IPS DF 6.9 (cell line): ENCODE results near the gene TSNAX.
"Not testable (repeated sequence)": the region's sequence is repeated elsewhere in the genome, so short reads cannot be mapped to it uniquely, and the experiment has no call there.

Source experiments
- DNase-seq: peaks from one replicate; pipeline ENCODE4 v3.0.0-alpha.2; 2013; ENCODE audit warnings: low read depth, low spot score
- H3K27ac ChIP-seq: one replicate; pipeline ENCODE4 v1.5.1; 2013; ENCODE audit warnings: low read length, control low read depth
- H3K27me3 ChIP-seq: 2 replicates; pipeline ENCODE4 v1.6.1; 2013; ENCODE audit warnings: mild to moderate bottlenecking, low read length; ENCODE audit not compliant: control insufficient read depth, insufficient read depth
- H3K36me3 ChIP-seq: 2 replicates; pipeline ENCODE4 v1.6.1; 2013; ENCODE audit warnings: low read length; ENCODE audit not compliant: control insufficient read depth, insufficient read depth
- H3K4me1 ChIP-seq: 2 replicates; pipeline ENCODE4 v1.6.1; 2013; ENCODE audit warnings: low read length; ENCODE audit not compliant: control insufficient read depth, insufficient read depth
- H3K4me3 ChIP-seq: 2 replicates; pipeline ENCODE4 v1.5.1; 2013; ENCODE audit warnings: mild to moderate bottlenecking, low read length
- H3K9me3 ChIP-seq: 2 replicates; pipeline ENCODE4 v1.6.1; 2013; ENCODE audit warnings: low read length, inconsistent platforms; ENCODE audit not compliant: control insufficient read depth, insufficient read depth
- WGBS: extraction: QIAGEN DNeasy Blood & Tissue Kit; methylation state at CpG from one replicate; pipeline ENCODE4 v1.1.7; 2013; ENCODE audit warnings: mixed read lengths, missing lambda C conversion rate; ENCODE audit not compliant: insufficient read length, insufficient coverage; 5-methylcytosine and 5-hydroxymethylcytosine counted together

The TSNAX gene

DNA sequence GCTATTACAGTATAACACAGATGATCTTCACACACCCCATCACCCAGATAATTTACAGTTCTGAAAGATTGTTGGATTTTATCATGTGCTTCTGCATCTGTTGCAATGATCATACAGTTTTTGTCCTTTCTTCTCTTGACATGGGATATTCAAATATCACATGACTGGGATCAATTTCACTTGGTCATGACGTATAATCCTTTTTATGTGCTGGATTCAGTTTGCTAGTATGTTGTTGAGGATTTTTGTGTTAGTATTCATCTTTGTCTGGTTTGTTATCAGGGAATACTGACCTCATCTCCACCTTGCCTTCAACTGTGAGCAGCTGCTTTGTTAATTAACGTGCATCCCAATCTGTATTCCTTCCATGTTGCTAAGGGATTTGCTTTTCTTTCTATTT lies 53.4 kb downstream of the TSNAX start:
- H3K36me3 ChIP-seq, result no peaks in the 10 kb centered on the region
- WGBS, result no CpG with 5 or more reads among the region's 2 CpGs
- no peaks in the 10 kb centered on the region for H3K9me3 ChIP-seq
- DNase-seq, result no peak
- H3K27ac ChIP-seq, result no peak overlapping the region
- no peaks in the 10 kb centered on the region for H3K27me3 ChIP-seq
- no peaks in the 10 kb centered on the region for H3K4me1 ChIP-seq
- no peak overlapping the region for H3K4me3 ChIP-seq

DNA sequence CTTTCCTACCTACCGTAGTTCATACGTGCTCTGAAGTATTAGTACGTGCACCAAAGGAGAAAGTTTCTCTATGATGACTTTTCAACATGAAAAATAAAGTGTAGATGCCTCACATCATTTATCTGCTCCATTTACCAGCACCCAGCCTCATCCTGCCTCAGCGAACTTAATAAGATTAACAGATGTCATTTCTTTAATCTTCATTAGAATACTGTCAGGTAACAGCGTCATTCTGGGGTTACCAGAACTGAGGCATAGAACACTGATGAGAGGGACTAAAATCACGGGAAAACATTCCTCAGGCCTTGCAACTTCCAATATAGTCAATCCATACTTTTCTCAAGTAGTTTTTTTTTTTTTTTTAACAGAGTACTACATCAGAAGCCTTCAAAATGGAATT lies 54.9 kb downstream of the TSNAX start:
- H3K27me3 ChIP-seq, result no peaks in the 10 kb centered on the region
- no peaks in the 10 kb centered on the region for H3K9me3 ChIP-seq
- no peak for DNase-seq
- no CpG with 5 or more reads among the region's 6 CpGs for WGBS
- H3K36me3 ChIP-seq, result no peaks in the 10 kb centered on the region
- no peaks in the 10 kb centered on the region for H3K4me1 ChIP-seq
- no peak overlapping the region for H3K4me3 ChIP-seq
- no peak overlapping the region for H3K27ac ChIP-seq

DNA sequence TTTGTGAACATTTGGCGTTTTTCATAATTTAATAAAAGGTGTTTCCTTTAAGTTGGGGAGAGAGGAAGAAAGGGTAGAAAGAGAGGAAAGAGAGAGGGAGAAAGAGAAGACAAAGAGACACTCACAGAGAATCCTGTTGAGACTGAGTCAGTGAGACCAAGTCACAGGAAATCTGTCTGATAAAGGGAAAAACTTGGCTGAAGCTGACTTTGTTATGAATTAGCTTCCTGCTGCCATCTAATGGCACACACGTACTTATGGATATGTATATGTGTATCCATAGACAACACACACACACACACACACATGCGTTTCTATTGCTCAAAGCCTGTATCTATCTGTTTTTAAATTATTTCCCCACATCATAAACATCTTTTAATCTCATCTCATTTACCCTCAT lies 55.6 kb downstream of the TSNAX start:
- Histone ChIP-seq H3K9me3 (no peaks in the 10 kb centered on the region), H3K27ac (no peak overlapping the region), H3K4me3 (no peak overlapping the region), H3K27me3 (no peaks in the 10 kb centered on the region), H3K36me3 (no peaks in the 10 kb centered on the region), H3K4me1 (no peaks in the 10 kb centered on the region)
- DNase-seq, result no peak
- WGBS, result 100% methylated on average over 2 of the region's 3 CpGs

DNA sequence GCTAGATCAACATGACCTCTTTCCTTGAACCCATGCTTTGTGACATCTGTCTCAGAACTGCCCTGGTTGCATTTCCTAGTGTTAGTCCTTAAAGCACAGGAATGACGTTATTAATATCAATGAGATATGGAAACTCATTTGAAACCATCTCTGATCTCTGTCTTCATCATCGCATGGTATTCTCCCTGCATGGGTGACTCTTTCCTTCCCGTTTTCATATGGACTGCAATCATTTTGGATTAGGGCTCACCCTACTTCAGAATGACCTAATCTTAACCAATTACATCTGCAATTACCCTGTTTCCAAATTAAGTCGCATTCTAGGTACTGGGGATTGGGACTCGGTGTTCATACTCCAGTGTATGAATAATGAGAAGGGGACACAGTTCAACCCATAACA lies 56.5 kb downstream of the TSNAX start:
- DNase-seq, result no peak
- WGBS, result no CpG with 5 or more reads among the region's 5 CpGs
- no peak overlapping the region for H3K4me3 ChIP-seq

DNA sequence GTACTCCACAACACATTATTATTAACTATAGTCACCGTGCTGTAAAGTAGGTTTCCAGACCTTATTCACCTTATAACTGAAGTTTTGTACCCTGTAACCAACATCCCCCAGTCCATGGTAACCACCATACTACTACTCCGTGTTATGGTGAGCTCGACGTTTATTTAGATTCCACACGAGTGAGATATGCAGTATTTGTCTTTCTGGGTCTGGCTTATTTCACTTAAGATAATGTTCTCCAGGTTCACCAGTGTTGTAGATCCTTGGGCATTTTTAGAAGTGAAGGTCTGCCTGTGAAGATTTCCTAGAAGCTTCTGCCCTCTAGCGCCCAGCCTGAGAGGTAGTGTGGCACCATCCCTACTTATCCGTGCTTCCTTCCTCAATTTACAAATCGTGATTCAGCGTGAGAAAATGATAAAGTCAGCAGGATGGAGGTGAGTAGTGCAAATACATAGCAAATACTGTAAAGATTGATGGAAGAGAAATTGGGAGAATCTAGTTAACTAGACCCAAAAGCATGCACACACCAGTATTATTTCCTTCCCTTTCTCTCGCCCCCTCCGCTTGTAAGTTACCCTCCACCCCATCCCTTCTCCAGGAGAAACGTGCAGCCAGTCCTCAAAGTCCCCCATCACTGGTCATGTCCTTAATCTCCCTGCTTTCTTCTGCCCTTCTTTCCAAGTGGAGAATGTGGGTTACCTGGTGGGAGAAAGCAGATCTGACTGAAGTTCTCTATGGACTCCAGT lies 62.2 kb downstream of the TSNAX start:
- Histone ChIP-seq H3K4me1 (no peaks in the 10 kb centered on the region), H3K27ac (no peak overlapping the region), H3K36me3 (no peaks in the 10 kb centered on the region), H3K27me3 (no peaks in the 10 kb centered on the region), H3K9me3 (no peaks in the 10 kb centered on the region), H3K4me3 (no peak overlapping the region)
- peak; percentile 48 for DNase-seq
- WGBS, result no CpG with 5 or more reads among the region's 12 CpGs

More for the DNA sequence above, 56.5 kb downstream of the TSNAX start:
- H3K4me1 ChIP-seq, result no peaks in the 10 kb centered on the region
- H3K27me3 ChIP-seq, result no peaks in the 10 kb centered on the region
- H3K27ac ChIP-seq, result no peak overlapping the region
- H3K9me3 ChIP-seq, result no peaks in the 10 kb centered on the region
- no peaks in the 10 kb centered on the region for H3K36me3 ChIP-seq

DNA sequence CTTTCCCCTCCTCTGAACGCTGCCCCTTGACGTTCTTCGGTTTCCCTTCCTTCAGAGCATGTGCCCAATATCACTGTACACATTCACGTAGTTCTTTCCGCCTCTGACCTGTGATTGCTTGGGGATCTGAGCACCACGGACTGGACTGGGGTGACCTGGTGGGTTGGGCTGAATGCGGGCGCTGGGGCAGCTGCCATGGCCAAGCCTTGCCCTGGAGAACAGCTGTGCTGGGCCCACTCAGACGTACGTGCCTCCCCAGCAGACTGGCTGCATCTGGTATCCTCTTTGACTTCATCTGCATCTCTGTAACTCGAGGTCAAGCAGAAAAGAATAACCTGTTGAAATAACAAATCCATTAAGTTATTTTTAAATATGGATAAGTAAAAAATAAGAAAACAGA lies 63.0 kb downstream of the TSNAX start:
- H3K4me1 ChIP-seq, result no peaks in the 10 kb centered on the region
- no peaks in the 10 kb centered on the region for H3K9me3 ChIP-seq
- no CpG with 5 or more reads among the region's 11 CpGs for WGBS
- H3K4me3 ChIP-seq, result no peak overlapping the region
- DNase-seq, result no peak
- no peaks in the 10 kb centered on the region for H3K27me3 ChIP-seq
- no peaks in the 10 kb centered on the region for H3K36me3 ChIP-seq
- H3K27ac ChIP-seq, result no peak overlapping the region

DNA sequence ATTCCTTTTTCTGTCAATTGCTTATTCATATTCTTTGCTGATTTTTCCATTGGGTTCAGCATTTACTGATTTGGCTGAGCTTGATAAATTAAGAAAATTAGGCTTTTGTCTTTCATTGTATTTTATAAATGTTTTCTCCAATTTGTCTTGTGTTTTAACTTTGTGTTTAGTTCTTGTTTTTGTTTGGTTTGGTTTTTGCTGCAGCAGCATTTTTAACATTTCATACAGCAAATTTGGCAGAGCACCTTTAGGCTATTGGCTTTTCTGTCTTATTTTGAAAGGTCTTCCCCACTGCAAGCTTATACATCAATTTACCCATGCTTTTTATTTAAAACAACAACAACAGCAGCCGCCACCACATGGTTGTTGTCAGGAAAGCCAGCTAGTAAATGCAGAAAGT lies 64.3 kb downstream of the TSNAX start:
- Histone ChIP-seq H3K4me1 (no peaks in the 10 kb centered on the region), H3K9me3 (no peaks in the 10 kb centered on the region), H3K27me3 (no peaks in the 10 kb centered on the region), H3K27ac (no peak overlapping the region), H3K4me3 (no peak overlapping the region), H3K36me3 (no peaks in the 10 kb centered on the region)
- DNase-seq, result no peak
- no CpG with 5 or more reads among the region's 1 CpG for WGBS

DNA sequence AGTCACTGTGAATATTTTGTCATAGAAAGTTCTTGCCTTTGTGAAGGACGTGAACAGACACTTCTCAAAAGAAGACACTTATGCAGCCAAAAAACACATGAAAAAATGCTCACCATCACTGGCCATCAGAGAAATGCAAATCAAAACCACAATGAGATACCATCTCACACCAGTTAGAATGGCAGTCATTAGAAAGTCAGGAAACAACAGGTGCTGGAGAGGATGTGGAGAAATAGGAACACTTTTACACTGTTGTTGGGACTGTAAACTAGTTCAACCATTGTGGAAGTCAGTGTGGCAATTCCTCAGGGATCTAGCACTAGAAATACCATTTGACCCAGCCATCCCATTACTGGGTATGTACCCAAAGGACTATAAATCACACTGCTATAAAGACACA lies 64.8 kb downstream of the TSNAX start:
- WGBS, result no CpG with 5 or more reads among the region's 1 CpG
- H3K4me3 ChIP-seq, result not testable (repeated sequence)

DNA sequence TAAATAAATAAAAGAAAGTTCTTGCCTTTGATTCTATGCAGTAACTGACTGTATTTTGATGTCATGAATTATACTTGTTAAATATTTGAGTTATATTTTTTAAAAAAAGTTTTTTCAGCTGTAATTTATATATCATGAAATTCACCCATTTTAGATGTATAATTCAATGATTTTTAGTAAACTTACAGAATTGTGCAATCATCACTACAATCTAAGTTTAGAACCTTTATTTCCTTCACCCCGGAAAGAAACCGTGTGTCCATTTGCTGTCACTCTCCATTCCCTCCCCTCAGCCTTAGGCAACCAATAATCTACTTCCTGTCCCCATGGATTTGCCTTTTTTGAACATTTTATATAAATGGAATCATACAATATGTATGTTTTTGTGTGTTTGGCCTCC lies 65.7 kb downstream of the TSNAX start:
- DNase-seq, result no peak
- Histone ChIP-seq H3K9me3 (no peaks in the 10 kb centered on the region), H3K36me3 (no peaks in the 10 kb centered on the region), H3K27ac (no peak overlapping the region), H3K4me1 (no peaks in the 10 kb centered on the region), H3K4me3 (no peak overlapping the region), H3K27me3 (no peaks in the 10 kb centered on the region)
- WGBS, result no CpG with 5 or more reads among the region's 2 CpGs

More for the DNA sequence above, 64.8 kb downstream of the TSNAX start:
- H3K36me3 ChIP-seq, H3K27me3 ChIP-seq, DNase-seq, H3K4me1 ChIP-seq, H3K27ac ChIP-seq, H3K9me3 ChIP-seq: not testable (repeated sequence)

DNA sequence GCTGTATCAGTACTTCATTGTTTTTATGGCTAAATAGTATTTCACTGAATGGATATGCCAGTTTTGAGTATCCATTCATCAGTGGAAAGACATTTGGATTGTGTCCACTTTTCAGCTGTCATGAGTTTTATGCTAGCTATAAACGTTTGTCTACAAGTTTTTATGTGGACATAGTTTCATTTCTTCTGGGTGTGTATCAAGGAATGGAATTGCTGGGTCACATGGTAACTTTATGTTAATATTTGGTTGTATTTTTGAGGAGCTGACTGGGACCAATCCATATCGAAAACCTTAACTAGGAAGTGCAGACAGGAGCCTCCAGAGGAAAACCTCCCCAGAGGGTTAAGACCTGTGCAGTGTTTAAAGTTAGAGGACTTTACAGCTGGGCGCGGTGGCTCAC lies 66.3 kb downstream of the TSNAX start:
- H3K27me3 ChIP-seq, result no peaks in the 10 kb centered on the region
- no peaks in the 10 kb centered on the region for H3K36me3 ChIP-seq
- no peaks in the 10 kb centered on the region for H3K9me3 ChIP-seq
- H3K4me1 ChIP-seq, result no peaks in the 10 kb centered on the region
- no peak overlapping the region for H3K27ac ChIP-seq
- no peak overlapping the region for H3K4me3 ChIP-seq
- no peak for DNase-seq
- no CpG with 5 or more reads among the region's 4 CpGs for WGBS

DNA sequence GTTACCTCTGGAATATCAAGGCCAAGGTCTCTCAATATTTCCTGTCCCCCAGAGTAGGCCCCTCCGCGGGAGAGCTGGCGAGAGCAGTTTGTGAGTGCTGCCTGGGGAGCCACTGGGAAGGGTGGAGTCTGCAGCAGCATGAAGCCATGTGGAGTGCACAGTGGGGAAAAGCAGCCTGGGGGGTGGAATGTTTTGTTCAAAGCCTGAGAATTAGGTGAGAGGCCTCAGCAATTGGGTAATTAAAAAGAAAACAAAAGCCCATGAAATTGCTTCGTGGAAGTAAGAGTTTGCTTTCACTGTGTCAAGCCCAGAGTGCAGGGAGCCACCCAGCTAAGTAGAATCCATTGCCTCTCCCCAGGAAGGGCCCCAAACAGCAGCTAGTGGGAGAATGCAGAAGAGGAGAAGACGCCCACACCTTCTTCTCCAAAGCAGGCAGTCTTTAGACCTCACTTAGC lies 67.9 kb downstream of the TSNAX start:
- H3K4me3 ChIP-seq, result no peak overlapping the region
- DNase-seq, result no peak
- WGBS, result no CpG with 5 or more reads among the region's 5 CpGs
- H3K36me3 ChIP-seq, result no peaks in the 10 kb centered on the region
- no peaks in the 10 kb centered on the region for H3K9me3 ChIP-seq
- H3K27ac ChIP-seq, result no peak overlapping the region
- no peaks in the 10 kb centered on the region for H3K4me1 ChIP-seq
- H3K27me3 ChIP-seq, result no peaks in the 10 kb centered on the region
